ENCODE measurements around the gene CDK10. TPM values are rescaled to one million over a fixed set of nuclear protein-coding genes. Genes with fewer than 3 reads are reported as not detected.

Gene CDK10
- total and polyA plus RNA-seq, 7 donors, result 23.0 to 47.8 (median 31.5) TPM

- intact Hi-C loops (cut with DNase I), result no loop called here
- H3K36me3 ChIP-seq (ENCODE audit: insufficient read depth in 1 of 2, low read depth in 1 of 2), result peaks cover 14 to 96% of the 10 kb centered on the region in 2 donors
- no peaks in the 10 kb centered on the region for H3K4me1 ChIP-seq
- TF ChIP-seq CTCF (IDR thresholded peaks at IDR 0.05), result no peak
- no peak overlapping the region for H3K4me3 ChIP-seq
- H3K9me3 ChIP-seq, result no peaks in the 10 kb centered on the region
- peak in 1 of 4 donors; percentile 9 for ATAC-seq
- H3K27me3 ChIP-seq (ENCODE audit: insufficient read depth in 3 of 3, low read length in 2 of 3), result no peaks in the 10 kb centered on the region
- DNase-seq, result no peak
- 91 to 94% (median 92%) methylated on average over 21 of the region's 21 CpGs for WGBS, 3 donors
- H3K27ac ChIP-seq, result no peak overlapping the region
These were observed 47.3 kb downstream of the CDK10 start for GRCh38 chr16:89733792-89734191.

GRCh38 chr16:89736554-89736953, 50.1 kb downstream of the CDK10 start:
- intact Hi-C loops (cut with DNase I), result no loop called here
- Histone ChIP-seq H3K4me1 (no peaks in the 10 kb centered on the region), H3K27ac (no peak overlapping the region), H3K27me3 (ENCODE audit: insufficient read depth in 3 of 3, low read length in 2 of 3) (no peaks in the 10 kb centered on the region), H3K4me3 (no peak overlapping the region), H3K36me3 (ENCODE audit: insufficient read depth in 1 of 2, low read depth in 1 of 2) (peaks cover 6 to 92% of the 10 kb centered on the region in 2 donors), H3K9me3 (no peaks in the 10 kb centered on the region)
- no peak for DNase-seq
- no peak for ATAC-seq
- no peak for TF ChIP-seq CTCF (IDR thresholded peaks at IDR 0.05)
- WGBS, 3 donors, result 94 to 97% (median 96%) methylated on average over 3 of the region's 3 CpGs

GRCh38 chr16:89737341-89738071, 51.0 kb downstream of the CDK10 start:
- TF ChIP-seq CTCF (IDR thresholded peaks at IDR 0.05), result no peak
- WGBS, 3 donors, result 88 to 92% (median 90%) methylated on average over 20 of the region's 20 CpGs
- Histone ChIP-seq H3K4me3 (no peak overlapping the region), H3K27ac (no peak overlapping the region), H3K27me3 (ENCODE audit: insufficient read depth in 3 of 3, low read length in 2 of 3) (no peaks in the 10 kb centered on the region), H3K36me3 (ENCODE audit: insufficient read depth in 1 of 2, low read depth in 1 of 2) (peaks cover 6 to 84% of the 10 kb centered on the region in 2 donors), H3K4me1 (no peaks in the 10 kb centered on the region), H3K9me3 (no peaks in the 10 kb centered on the region)
- no peak for ATAC-seq
- no peak for DNase-seq
- intact Hi-C loops (cut with DNase I), result no loop called here

- Histone ChIP-seq H3K36me3 (ENCODE audit: insufficient read depth in 1 of 2, low read depth in 1 of 2) (peaks cover 6 to 82% of the 10 kb centered on the region in 2 donors), H3K9me3 (no peaks in the 10 kb centered on the region), H3K4me3 (no peak overlapping the region), H3K27me3 (ENCODE audit: insufficient read depth in 3 of 3, low read length in 2 of 3) (no peaks in the 10 kb centered on the region), H3K27ac (no peak overlapping the region), H3K4me1 (no peaks in the 10 kb centered on the region)
- intact Hi-C loops (cut with DNase I), result no loop called here
- no peak for ATAC-seq
- no peak for DNase-seq
- TF ChIP-seq CTCF (IDR thresholded peaks at IDR 0.05), result no peak
- WGBS, 3 donors, result 88 to 92% (median 90%) methylated on average over 14 of the region's 14 CpGs
These were observed 51.5 kb downstream of the CDK10 start for GRCh38 chr16:89738072-89738377.
